AG08396 (cell line): Measurements from ENCODE around the gene PTPRB.
"Not testable (repeated sequence)": the region's sequence is repeated elsewhere in the genome, so short reads cannot be mapped to it uniquely, and the experiment has no call there.

Experiments
- DNase-seq: peaks from one replicate; pipeline ENCODE4 v3.0.0; 2012; ENCODE audit warnings: low spot score, mixed read lengths

PTPRB gene

DNA sequence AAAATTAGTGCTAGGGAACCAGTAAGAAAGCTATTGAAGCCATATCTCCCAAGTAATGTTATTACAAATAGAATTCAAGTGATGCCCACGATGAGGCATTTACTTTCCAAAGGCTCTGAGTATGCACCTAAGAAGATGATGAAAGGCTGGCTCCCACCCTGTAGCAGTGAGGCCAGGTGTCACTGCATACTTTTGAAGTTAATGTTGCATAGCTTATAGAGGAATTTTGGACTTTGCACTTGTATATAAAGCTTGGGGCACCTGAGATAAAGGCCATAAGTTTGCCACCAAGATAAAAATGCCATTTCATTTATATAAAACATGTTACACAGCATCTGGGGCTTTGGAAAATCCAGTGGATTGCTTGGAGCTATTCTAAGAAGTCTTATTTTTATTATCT, 96.2 kb downstream of the PTPRB start:
- no peak for DNase-seq

DNA sequence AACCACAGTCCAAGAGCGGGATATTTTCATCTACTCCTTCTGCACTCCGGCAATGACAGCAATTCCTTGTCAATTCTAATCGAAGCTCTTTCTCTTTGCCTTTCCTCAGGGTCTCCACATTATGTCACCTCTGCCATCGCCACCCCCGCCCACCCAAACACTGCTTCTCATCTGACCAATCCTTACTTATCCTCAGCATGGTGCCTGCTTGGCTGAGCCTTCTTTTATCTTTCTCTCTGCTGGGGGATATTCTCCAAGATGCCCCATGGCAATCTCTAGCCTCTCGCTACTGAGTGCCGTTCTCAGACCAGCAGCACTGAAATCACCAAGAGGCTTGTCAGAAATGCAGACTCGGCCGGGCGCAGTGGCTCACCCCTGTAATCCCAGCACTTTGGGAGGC, 100.6 kb downstream of the PTPRB start:
- DNase-seq = no peak

DNA sequence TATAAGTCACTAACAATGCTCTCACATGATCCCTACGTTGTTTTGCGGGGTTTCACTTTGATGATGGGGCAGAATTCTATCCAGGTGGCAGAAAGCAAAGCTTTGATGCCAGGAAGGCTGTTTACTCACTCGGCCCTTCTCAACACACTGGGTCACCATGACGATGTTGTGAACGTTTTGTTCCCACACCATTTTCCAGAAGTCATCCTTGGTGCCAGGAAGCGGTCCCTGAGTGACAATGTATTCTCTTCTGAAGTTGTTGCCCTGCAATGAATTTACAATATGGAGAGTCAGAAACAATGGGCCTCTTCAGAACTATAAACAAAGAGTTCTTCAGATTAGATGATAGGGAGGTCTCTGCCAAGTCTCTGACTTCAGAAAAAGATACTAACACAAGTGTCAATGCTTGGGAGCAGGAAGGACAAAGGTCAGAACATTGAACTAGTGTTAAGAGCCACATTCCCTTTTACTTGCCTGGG, 101.3 kb downstream of the PTPRB start:
- DNase-seq = no peak

DNA sequence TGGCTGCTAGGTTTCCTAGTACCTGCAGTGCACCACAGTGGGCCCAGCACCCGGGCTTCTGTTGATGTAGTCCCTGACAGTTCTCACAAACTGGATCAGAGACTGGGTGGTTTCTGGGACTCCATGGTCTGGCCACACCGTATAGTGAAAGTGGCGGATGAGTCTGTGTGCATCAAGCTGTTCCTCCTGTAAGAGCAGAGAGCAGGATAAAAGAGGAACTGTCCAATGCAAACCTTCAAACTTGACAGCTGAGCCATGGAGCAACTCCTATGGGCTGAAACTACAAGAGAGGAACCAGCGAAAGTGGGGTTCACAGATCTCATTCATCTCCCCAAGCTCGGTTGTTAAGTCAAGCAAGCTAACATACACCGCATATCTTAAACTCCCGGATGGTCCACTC, 102.8 kb downstream of the PTPRB start:
- DNase-seq = no peak

GRCh38 chr12:70529647-70530046, 107.6 kb downstream of the PTPRB start:
- no peak for DNase-seq

DNA sequence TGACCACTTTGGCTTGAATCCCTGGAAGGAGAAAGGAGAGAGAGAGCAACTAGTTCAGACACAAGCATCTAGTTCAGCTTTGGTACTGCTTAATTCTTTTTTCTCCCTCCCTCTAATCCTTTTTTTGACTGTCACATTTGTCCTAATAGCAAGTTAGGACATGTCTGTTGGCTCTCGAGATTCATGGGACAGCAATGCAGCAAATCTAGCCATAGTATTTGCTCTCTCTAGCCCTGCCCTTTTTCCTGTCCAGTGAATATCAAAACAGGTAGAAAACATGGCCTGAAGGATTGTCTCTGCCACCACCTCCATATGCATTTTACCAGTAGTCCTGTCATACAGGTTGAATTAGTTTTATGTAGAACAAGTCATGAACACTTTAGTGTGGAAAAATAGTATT, 116.4 kb downstream of the PTPRB start:
- DNase-seq = no peak

DNA sequence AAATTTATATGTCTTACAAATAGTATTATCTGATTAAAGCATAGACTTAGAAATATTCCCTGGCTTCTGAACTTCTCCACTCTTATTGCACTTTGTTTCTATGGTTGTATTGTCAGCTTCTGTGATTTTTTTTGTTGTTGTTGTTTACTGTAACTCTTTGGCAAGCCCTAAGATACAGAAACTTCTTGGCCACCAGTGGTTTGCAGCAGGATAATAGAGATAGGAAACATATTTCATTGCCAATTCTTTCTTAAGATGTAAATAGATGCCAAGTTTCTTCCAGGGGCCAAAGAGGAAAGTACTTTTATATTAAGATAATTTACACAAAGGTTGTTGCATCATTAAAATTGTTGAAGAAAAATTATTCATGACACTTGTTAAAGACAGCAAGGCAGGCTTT, 123.8 kb downstream of the PTPRB start:
- DNase-seq = no peak

GRCh38 chr12:70508178-70508577, 129.1 kb downstream of the PTPRB start:
- no peak for DNase-seq

DNA sequence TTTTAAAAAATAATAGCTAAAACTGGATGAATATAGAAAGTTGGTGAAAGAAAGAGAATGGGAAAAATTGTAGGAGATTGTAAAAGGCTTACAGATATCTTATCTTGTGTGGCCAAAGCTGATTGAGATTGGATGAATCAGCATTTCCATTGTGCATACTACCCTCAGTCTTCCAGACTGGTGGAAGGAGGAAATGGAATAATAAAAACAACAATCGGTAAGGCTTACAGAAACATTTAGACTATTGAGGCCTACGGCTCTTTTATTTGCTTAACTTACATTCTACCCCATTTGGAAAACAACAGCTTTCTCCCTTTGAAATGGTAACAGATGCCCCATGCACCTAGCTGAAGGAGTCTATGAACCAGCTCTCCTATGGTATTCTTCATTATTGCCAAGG, 129.8 kb downstream of the PTPRB start:
- DNase-seq = no peak

DNA sequence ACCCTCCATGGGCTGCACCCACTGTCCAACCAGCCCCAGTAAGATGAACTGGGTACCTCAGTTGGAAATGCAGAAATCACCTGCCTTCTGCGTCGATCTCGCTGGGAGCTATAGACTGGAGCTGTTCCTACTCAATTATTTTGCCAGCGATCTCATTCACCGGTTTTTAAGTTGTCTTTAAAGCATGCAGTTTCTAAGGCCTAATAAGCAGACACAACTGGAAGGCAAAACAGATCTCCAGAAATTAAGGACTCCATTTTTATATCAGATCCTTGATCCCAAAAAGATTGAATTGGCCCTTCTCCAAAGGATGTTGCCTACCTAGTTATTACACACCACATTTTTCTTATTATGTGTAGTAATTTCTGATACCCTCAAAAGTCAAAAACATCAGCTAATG, 139.7 kb downstream of the PTPRB start:
- DNase-seq = no peak

- DNase-seq = not testable (repeated sequence)
Observed at GRCh38 chr12:70492904-70493303, 144.3 kb downstream of the PTPRB start.

- not testable (repeated sequence) for DNase-seq
Observed at GRCh38 chr12:70490928-70491327, 146.3 kb downstream of the PTPRB start.

GRCh38 chr12:70487440-70487839, 149.8 kb downstream of the PTPRB start:
- no peak for DNase-seq

DNA sequence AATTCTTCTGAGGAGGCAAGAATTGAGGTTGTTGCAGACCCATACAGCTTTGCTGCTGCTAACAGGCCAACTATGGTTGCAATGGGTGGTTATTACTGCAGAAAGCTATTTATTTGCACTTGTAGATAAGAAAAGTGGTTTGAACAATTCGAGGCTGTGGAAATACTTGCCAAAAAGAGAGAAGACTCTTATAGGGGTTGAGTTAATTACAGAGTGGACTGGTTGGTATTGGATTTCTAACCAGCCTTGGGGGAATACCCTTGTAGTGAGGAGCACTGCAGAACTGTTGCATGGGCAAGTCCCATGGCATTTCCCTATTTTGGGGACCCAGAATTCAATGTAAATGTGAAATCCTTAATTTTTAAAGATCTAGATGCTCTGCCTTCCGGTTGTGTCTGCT, 150.6 kb downstream of the PTPRB start:
- DNase-seq = no peak

- no peak for DNase-seq
Observed at GRCh38 chr12:70485704-70486103, 151.5 kb downstream of the PTPRB start.

DNA sequence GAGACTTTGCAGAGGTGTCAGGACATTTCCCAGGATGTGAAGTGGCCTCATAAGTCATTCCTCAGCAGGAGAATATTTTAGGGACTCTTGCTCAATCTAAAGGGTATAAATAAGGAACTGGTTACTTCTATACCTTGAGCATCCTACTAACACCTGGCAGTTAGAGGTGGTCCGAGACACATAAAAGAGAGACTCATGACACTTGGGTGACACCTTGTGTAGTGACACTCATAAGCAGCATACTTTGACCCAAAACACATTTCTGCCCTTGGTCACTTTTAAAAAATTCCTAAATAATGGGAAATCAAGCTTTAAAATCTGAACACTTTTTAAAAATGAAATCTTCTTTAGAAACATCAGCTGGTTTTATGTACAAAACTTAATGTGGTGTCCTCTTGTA, 152.8 kb downstream of the PTPRB start:
- no peak for DNase-seq

GRCh38 chr12:70482764-70483163, 154.5 kb downstream of the PTPRB start:
- no peak for DNase-seq

DNA sequence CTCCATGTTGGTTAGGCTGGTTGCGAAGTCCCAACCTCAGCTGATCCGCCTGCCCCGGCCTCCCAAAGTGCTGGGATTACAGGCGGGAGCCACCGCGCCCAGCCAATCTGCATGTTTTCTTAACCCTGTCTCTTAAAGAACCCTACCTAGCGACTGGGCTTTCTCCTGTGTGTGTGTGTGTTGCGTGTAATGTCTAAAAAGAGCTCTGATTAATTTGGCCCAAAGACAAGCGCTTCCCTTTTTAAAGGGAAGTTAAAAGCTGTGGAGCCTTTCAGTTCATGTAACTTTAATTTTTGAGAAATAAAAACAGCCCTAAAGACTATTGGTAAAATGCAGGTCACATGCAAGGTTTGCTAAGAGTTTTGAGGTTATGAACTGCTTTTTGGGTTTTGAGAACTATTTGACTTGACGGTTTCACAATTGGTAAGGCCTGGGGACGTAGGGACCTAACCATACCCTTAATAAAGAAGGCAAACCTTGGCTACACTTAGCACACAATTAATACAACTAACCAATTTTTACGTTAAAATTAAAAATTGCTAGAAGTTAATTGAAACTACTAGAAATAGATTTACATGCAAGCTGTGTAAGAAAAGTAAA, 167.9 kb downstream of the PTPRB start:
- DNase-seq = no peak

- DNase-seq = no peak
Observed at GRCh38 chr12:70468741-70469140, 168.5 kb downstream of the PTPRB start.

DNA sequence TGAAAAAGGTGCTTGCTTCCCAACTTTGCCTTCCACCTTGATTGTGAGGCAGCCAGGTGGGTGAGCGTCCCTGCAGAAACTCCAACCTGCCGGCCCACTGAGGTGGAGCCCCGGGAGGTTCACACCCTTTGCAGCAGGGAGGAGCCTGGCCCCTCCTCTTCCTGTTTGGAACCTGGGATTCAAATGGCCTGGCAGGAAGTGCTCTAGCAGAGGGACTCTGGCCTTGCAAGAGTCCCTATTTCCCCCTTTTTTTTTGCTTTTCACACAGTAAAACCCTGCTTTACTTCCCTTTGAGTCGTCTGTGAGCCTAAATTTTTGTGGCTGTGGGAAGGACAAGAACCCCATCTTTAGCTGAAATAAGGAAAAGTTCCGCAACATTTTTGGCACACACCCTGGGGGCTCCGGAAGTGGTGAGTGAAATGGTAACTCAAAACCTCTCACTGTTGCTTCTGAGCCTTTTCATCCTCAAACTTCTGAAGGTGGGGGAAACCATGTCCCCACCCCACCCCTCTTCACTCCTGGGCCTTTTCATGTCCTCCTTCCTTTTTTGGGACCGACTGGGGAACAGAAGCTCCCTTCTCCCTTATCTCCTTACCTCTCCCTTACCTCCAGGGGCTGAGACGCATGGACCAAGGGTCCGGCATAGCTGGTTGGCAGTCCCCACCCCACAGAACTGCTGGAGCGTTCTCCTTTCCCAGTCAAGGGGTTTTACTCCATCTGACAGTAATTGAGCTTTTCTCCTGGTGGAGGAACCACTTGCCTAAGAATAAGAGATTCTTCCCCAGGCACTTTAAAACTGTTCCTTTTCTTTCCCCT, 169.1 kb downstream of the PTPRB start:
- DNase-seq = no peak

- DNase-seq = no peak
Observed at GRCh38 chr12:70467476-70467875, 169.8 kb downstream of the PTPRB start.

DNA sequence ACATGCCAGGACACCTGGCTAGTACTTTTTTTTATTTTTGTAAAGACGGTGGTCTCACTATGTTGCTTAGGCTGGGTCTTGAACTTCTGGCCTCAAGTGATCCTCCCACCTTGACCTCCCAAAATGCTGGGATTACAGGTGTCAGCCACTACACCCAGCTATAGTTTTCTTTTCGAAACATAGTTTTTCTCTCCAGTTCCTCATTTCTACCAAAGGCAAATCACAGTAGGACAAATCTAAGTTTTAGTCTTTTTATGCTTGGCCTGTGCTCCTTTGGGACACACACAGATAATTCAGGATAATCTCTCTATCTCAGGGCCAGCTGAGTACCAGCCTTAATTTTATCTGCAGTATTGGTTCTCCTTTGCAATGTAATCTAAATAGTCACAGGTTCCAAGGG, 170.5 kb downstream of the PTPRB start:
- no peak for DNase-seq
